Lung (tissue), 12 donors: ENCODE data around the gene RPL23. TPM values are rescaled to one million over a fixed set of nuclear protein-coding genes. Genes with fewer than 3 reads are reported as not detected.
A peak's percentile ranks its signal among the peaks of the same experiment; 100 is the strongest.

Experiments
- ATAC-seq: fragments of 200-7000 bp; cut with Tn5 transposase; one replicate; pipeline ENCODE4 v1.9.1; 2020; ENCODE audit warnings: moderate number of reproducible peaks; ENCODE audit not compliant: insufficient read depth, low FRiP score
- DNase-seq, 3 donors: peaks; one replicate each; pipeline ENCODE4 v3.0.0-alpha.2; 2013 to 2017
- H3K27ac ChIP-seq, 2 donors: one replicate each; pipeline ENCODE4 v1.5.1; 2013; ENCODE audit warnings: mild to moderate bottlenecking in 2 of 2, moderate library complexity in 2 of 2, control low read depth in 1 of 2, inconsistent platforms in 1 of 2, low read depth in 1 of 2, low read length in 1 of 2
- H3K27me3 ChIP-seq, 3 donors: one replicate each; pipeline ENCODE4 v1.5.1; 2013; ENCODE audit warnings: low read length in 2 of 3; ENCODE audit not compliant: control insufficient read depth in 3 of 3, insufficient read depth in 3 of 3
- H3K36me3 ChIP-seq, 4 donors: one replicate each; pipeline ENCODE4 v1.5.1; 2013; ENCODE audit warnings: low read length in 4 of 4, mild to moderate bottlenecking in 1 of 4, moderate library complexity in 1 of 4; ENCODE audit not compliant: control insufficient read depth in 4 of 4, insufficient read depth in 4 of 4
- H3K4me1 ChIP-seq, 5 donors: one replicate each; pipeline ENCODE4 v1.5.1; 2013; ENCODE audit warnings: low read length in 5 of 5, mild to moderate bottlenecking in 2 of 5, moderate library complexity in 1 of 5; ENCODE audit not compliant: control insufficient read depth in 5 of 5, insufficient read depth in 5 of 5
- H3K4me3 ChIP-seq: one replicate; pipeline ENCODE4 v1.5.1; 2013; ENCODE audit warnings: mild to moderate bottlenecking, control low read depth, moderate library complexity
- H3K9ac ChIP-seq, 2 donors: one replicate each; pipeline ENCODE4 v1.5.1; 2013; ENCODE audit warnings: low read length in 2 of 2, control low read depth in 1 of 2; ENCODE audit not compliant: insufficient read depth in 1 of 2
- H3K9me3 ChIP-seq, 4 donors: one replicate each; pipeline ENCODE4 v1.5.1; 2013; ENCODE audit warnings: low read length in 3 of 4, mild to moderate bottlenecking in 1 of 4, moderate library complexity in 1 of 4; ENCODE audit not compliant: control insufficient read depth in 4 of 4, insufficient read depth in 3 of 4
- CTCF ChIP-seq: IDR thresholded peaks from 2 replicates; pipeline ENCODE4 v1.5.1; 2012; ENCODE audit warnings: mild to moderate bottlenecking; ENCODE audit errors: control extremely low read depth, extremely low read depth
- WGBS, 2 donors: extraction: QIAGEN DNeasy Blood & Tissue Kit; methylation state at CpG; one replicate each; pipeline ENCODE4 v1.1.7; 2013; 5-methylcytosine and 5-hydroxymethylcytosine counted together
- polyA plus RNA-seq, 2 donors: library from polyadenylated mRNA; stranded (reverse); fragments of 200-250 nt; gene quantifications; one replicate each; pipeline ENCODE4 v1.2.1, GENCODE V29; 2013
- total RNA-seq, 2 donors: library from RNA; depleted of rRNA in 1 of 2; stranded (reverse); fragments of >200 nt in 1 of 2; gene quantifications; one replicate each; pipeline ENCODE4 v1.2.1, GENCODE V29; 2014 to 2021
- donor health status: control.
- donor health status: control.
- donor health status: Bipolar disorder and iron deficiency.
- donor health status: healthy.
- donor health status: DM: yes; HTN: yes; CAD: no.

RPL23 gene
- total and polyA plus RNA-seq, 4 donors: 989 to 4,467 (median 1,773) TPM

GRCh38 chr17:38870259-38871165 is 17.0 kb upstream of the RPL23 start:
- DNase-seq (peak; percentile 82 to 89 (median 83)), ATAC-seq (peak; percentile 63)
- H3K27ac ChIP-seq: peak overlapping the region; percentile 97
- peaks cover 0 to 1% (median 0%) of the 10 kb centered on the region in 4 donors for H3K36me3 ChIP-seq
- H3K9me3 ChIP-seq: no peaks in the 10 kb centered on the region
- no peak for TF ChIP-seq CTCF
- peaks cover 17 to 58% (median 34%) of the 10 kb centered on the region in 5 donors for H3K4me1 ChIP-seq
- H3K27me3 ChIP-seq: no peaks in the 10 kb centered on the region
- peak overlapping the region; percentile 57 to 90 for H3K9ac ChIP-seq
- H3K4me3 ChIP-seq: peak overlapping the region; percentile 93
- WGBS, 2 donors: 0 to 1% methylated on average over 36 to 52 of the region's 56 CpGs

- ATAC-seq: peak; percentile 85
Measured at GRCh38 chr17:38869526-38870258, 16.2 kb upstream of the RPL23 start, which contains the start of gene LASP1. Gene LASP1 (plus strand): TSS chr17:38870058. CDS start chr17:38870190, 132 bp downstream.

GRCh38 chr17:38868817-38869525 is 15.4 kb upstream of the RPL23 start:
- Histone ChIP-seq H3K27me3 (no peaks in the 10 kb centered on the region), H3K9ac (peak overlapping the region; percentile 59 to 86), H3K4me3 (peak overlapping the region; percentile 61), H3K9me3 (no peaks in the 10 kb centered on the region), H3K4me1 (peaks cover 9 to 42% (median 21%) of the 10 kb centered on the region in 5 donors), H3K27ac (peak overlapping the region; percentile 97), H3K36me3 (peaks cover 0 to 1% (median 0%) of the 10 kb centered on the region in 4 donors)
- 0% methylated on average over 26 of the region's 26 CpGs for WGBS, 2 donors
- DNase-seq: peak; percentile 96 to 97 (median 97)
- TF ChIP-seq CTCF: no peak
- ATAC-seq: peak; percentile 39

More at GRCh38 chr17:38869526-38870258, 16.2 kb upstream of the RPL23 start, which contains the start of gene LASP1:
- 0% methylated on average over 65 to 73 of the region's 73 CpGs for WGBS, 2 donors
- no peaks in the 10 kb centered on the region for H3K9me3 ChIP-seq
- peak; percentile 93 to 97 (median 94) for DNase-seq
- H3K9ac ChIP-seq: peak within 1 kb of the TSS; percentile 59 to 90
- peak within 1 kb of the TSS; percentile 97 for H3K27ac ChIP-seq
- peaks cover 13 to 50% (median 27%) of the 10 kb centered on the region in 5 donors for H3K4me1 ChIP-seq
- TF ChIP-seq CTCF: no peak
- peak within 1 kb of the TSS; percentile 93 for H3K4me3 ChIP-seq
- H3K27me3 ChIP-seq: no peaks in the 10 kb centered on the region
- H3K36me3 ChIP-seq: peaks cover 0 to 1% (median 0%) of the 10 kb centered on the region in 4 donors
